Bronchial epithelial cell (primary cell): ENCODE results near the gene HS6ST2. TPM values are rescaled to one million over a fixed set of nuclear protein-coding genes. Genes with fewer than 3 reads are reported as not detected.

Experiments
- DNase-seq: peaks from one replicate; pipeline ENCODE4 v3.0.0-alpha.2; 2010; ENCODE audit warnings: low read depth
- FAIRE-seq: peaks from 2 replicates; lab custom pipeline; 2011; peaks lifted over from hg19 to GRCh38; lab: Jason Lieb, UNC
- H3K27me3 ChIP-seq: 2 replicates; pipeline ENCODE4 v1.5.1; 2011; ENCODE audit warnings: low read length; ENCODE audit not compliant: control insufficient read depth, insufficient read depth
- H3K36me3 ChIP-seq: 2 replicates; pipeline ENCODE4 v1.5.1; 2011; ENCODE audit warnings: low read length; ENCODE audit not compliant: control insufficient read depth, insufficient read depth
- H3K4me3 ChIP-seq: 2 replicates; pipeline ENCODE4 v1.5.1; 2011; ENCODE audit warnings: mild to moderate bottlenecking, low read depth, low read length, control low read depth
- CTCF ChIP-seq: IDR thresholded peaks from 2 replicates; pipeline ENCODE4 v1.5.1; 2011; ENCODE audit warnings: mild to moderate bottlenecking, moderate library complexity, low read length, control low read depth, inconsistent platforms; ENCODE audit not compliant: insufficient read depth, severe bottlenecking
- total RNA-seq: library from RNA; depleted of rRNA; stranded (reverse); fragments of >200 nt; gene quantifications from 2 replicates; pipeline ENCODE4 v1.2.1, GENCODE V29; 2014

Gene HS6ST2
- total RNA-seq, 1 donor from 2014 or later, result 16.8 TPM

GRCh38 chrX:132836471-132836870 is 122.0 kb downstream of the HS6ST2 start:
- Histone ChIP-seq H3K36me3 (no peaks in the 10 kb centered on the region), H3K27me3 (no peaks in the 10 kb centered on the region), H3K4me3 (no peak overlapping the region)
- DNase-seq (no peak), FAIRE-seq (no peak)
- TF ChIP-seq CTCF, result no peak

GRCh38 chrX:132834741-132835140 is 123.7 kb downstream of the HS6ST2 start:
- no peaks in the 10 kb centered on the region for H3K36me3 ChIP-seq
- no peak for FAIRE-seq

GRCh38 chrX:132834109-132834508 is 124.3 kb downstream of the HS6ST2 start:
- Histone ChIP-seq H3K27me3 (no peaks in the 10 kb centered on the region), H3K36me3 (no peaks in the 10 kb centered on the region), H3K4me3 (no peak overlapping the region)
- FAIRE-seq (no peak), DNase-seq (no peak)
- no peak for TF ChIP-seq CTCF

More at GRCh38 chrX:132834741-132835140, 123.7 kb downstream of the HS6ST2 start:
- Histone ChIP-seq H3K4me3 (no peak overlapping the region), H3K27me3 (no peaks in the 10 kb centered on the region)
- no peak for DNase-seq
- TF ChIP-seq CTCF, result no peak

- TF ChIP-seq CTCF, result no peak
- DNase-seq (no peak), FAIRE-seq (no peak)
- no peaks in the 10 kb centered on the region for H3K27me3 ChIP-seq
- no peak overlapping the region for H3K4me3 ChIP-seq
- H3K36me3 ChIP-seq, result no peaks in the 10 kb centered on the region
These were observed 125.1 kb downstream of the HS6ST2 start for GRCh38 chrX:132833373-132833772.

GRCh38 chrX:132831336-132831973 is 127.0 kb downstream of the HS6ST2 start:
- Histone ChIP-seq H3K36me3 (no peaks in the 10 kb centered on the region), H3K4me3 (no peak overlapping the region), H3K27me3 (no peaks in the 10 kb centered on the region)
- TF ChIP-seq CTCF, result no peak
- no peak for FAIRE-seq
- no peak for DNase-seq

- Histone ChIP-seq H3K36me3 (no peaks in the 10 kb centered on the region), H3K27me3 (no peaks in the 10 kb centered on the region), H3K4me3 (no peak overlapping the region)
- DNase-seq (no peak), FAIRE-seq (no peak)
- no peak for TF ChIP-seq CTCF
These were observed 135.8 kb downstream of the HS6ST2 start for GRCh38 chrX:132822634-132823012.
